HL-60 (cell line): ENCODE results near the gene PLPPR1.

Experiments used
- POLR2AphosphoS5 ChIP-seq: IDR thresholded peaks from 2 replicates; pipeline ENCODE4 v1.6.1; 2012; ENCODE audit warnings: low read depth
- TF ChIP-seq, protein P1 (sequence below): IDR thresholded peaks from one replicate; pipeline ENCODE4 v1.5.1; 2011; ENCODE audit warnings: low read length, control low read depth, inconsistent platforms; ENCODE audit not compliant: insufficient read depth

DNA sequence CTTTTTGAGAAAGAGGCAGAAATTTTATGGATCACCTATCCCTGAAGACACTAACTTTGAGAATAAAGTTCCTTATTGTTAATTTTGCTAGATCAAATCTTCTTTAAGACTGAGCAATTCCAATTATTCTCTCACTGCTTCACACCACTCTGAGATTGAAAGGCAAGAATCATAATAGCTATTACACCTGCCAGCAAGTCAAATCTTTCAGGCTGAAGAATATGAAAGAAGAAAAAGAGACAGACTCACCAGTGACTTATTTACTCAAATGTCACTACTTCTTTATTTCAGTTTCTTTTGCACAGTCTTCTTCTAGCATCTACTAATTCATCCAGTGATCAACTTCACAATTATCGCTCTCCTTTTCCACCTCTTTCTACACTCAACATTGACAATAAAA is 35.9 kb upstream of the PLPPR1 start:
- TF ChIP-seq, protein P1, sequence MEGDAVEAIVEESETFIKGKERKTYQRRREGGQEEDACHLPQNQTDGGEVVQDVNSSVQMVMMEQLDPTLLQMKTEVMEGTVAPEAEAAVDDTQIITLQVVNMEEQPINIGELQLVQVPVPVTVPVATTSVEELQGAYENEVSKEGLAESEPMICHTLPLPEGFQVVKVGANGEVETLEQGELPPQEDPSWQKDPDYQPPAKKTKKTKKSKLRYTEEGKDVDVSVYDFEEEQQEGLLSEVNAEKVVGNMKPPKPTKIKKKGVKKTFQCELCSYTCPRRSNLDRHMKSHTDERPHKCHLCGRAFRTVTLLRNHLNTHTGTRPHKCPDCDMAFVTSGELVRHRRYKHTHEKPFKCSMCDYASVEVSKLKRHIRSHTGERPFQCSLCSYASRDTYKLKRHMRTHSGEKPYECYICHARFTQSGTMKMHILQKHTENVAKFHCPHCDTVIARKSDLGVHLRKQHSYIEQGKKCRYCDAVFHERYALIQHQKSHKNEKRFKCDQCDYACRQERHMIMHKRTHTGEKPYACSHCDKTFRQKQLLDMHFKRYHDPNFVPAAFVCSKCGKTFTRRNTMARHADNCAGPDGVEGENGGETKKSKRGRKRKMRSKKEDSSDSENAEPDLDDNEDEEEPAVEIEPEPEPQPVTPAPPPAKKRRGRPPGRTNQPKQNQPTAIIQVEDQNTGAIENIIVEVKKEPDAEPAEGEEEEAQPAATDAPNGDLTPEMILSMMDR: no peak
- no peak for TF ChIP-seq POLR2AphosphoS5
